Measurements from ENCODE around the gene PCDHA9.
"Not testable (repeated sequence)": the region's sequence is repeated elsewhere in the genome, so short reads cannot be mapped to it uniquely, and the experiment has no call there.

The PCDHA9 gene

DNA sequence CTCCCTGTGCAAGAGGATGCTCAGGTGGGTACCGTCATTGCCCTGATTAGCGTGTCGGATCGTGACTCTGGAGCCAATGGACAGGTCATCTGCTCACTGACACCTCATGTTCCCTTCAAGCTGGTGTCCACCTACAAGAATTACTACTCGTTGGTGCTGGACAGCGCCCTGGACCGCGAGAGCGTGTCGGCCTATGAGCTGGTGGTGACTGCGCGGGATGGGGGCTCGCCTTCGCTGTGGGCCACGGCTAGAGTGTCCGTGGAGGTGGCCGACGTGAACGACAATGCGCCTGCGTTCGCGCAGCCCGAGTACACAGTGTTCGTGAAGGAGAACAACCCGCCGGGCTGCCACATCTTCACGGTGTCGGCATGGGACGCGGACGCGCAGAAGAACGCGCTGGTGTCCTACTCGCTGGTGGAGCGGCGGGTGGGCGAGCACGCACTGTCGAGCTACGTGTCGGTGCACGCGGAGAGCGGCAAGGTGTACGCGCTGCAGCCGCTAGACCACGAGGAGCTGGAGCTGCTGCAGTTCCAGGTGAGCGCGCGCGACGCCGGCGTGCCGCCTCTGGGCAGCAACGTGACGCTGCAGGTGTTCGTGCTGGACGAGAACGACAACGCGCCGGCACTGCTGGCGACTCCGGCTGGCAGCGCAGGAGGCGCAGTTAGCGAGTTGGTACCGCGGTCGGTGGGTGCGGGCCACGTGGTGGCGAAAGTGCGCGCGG, 28.5 kb downstream of the PCDHA9 start:
- not testable (repeated sequence) for DNase-seq (ENCODE audit: low spot score)

GRCh38 chr5:140877262-140877581, 29.0 kb downstream of the PCDHA9 start:
- no peak for DNase-seq (ENCODE audit: low spot score)

DNA sequence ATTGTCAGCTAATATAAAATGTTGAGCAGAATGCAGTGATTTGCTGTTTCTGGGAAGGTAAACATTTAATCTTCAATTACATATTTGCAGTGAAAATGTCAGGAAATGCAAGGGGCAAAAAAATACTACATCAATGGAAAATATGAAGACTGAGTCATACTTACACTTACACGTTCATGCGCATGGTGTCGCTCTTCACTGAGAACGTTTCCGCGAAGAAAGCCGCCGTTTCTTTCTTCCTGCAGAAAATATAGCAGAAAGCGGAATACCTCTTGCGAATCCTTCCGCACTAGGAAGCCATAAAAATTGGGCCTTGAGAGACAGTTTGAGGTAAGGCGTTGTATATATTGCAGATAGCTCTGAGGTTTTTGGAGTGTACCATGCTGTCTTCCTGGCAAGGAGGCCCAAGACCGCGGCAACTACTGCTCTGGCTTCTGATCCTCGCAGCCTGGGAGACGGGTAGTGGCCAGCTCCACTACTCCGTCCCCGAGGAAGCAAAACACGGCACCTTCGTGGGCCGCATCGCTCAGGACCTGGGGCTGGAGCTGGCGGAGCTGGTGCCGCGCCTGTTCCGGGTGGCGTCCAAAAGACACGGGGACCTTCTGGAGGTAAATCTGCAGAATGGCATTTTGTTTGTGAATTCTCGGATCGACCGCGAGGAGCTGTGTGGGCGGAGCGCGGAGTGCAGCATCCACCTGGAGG, 33.9 kb downstream of the PCDHA9 start, which contains the start of gene PCDHA13:
PCDHA13 (plus strand) TSS at position 236 of the 702 bp plus-strand sequence; CDS start at position 381, 145 bp downstream.
- DNase-seq (ENCODE audit: low spot score): no peak

DNA sequence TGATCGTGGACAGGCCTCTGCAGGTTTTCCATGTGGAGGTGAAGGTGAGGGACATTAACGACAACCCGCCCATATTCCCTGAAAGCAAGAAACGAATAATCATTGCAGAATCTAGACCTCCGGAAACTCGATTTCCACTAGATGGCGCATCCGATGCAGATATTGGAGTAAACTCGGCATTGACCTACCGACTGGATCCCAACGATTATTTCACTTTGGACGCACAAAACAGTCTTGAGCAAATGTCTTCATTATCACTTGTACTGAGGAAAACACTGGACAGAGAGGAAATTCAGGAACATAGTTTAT, 34.4 kb downstream of the PCDHA9 start:
- peak; percentile 30 for DNase-seq (ENCODE audit: low spot score)

GRCh38 chr5:140883373-140883772, 35.2 kb downstream of the PCDHA9 start:
- no peak for DNase-seq (ENCODE audit: low spot score)

DNA sequence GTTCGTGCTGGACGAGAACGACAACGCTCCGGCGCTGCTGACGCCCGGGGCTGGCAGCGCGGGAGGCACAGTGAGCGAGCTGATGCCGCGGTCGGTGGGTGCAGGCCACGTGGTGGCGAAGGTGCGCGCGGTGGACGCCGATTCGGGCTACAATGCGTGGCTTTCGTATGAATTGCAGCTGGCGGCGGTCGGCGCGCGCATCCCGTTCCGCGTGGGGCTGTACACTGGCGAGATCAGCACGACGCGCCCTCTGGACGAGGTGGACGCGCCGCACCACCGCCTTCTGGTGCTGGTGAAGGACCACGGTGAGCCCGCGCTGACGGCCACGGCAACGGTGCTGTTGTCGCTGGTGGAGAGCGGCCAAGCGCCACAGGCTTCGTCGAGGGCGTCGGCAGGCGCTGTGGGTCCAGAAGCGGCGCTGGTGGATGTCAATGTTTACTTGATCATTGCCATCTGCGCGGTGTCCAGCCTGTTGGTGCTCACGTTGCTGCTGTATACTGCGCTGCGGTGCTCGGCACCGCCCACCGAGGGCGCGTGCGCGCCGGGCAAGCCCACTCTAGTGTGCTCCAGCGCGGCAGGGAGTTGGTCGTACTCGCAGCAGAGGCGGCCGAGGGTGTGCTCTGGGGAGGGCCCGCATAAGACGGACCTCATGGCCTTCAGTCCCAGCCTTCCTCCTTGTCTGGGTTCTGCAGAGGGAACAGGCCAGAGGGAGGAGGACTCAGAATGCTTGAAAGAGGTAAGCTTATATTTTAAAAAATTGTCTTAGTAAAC, 35.9 kb downstream of the PCDHA9 start:
- no peak for DNase-seq (ENCODE audit: low spot score)
